HCT116 (cell line): ENCODE data around the gene FAM24B. TPM values are rescaled to one million over a fixed set of nuclear protein-coding genes. Genes with fewer than 3 reads are reported as not detected.

ENCODE experiments used
- ATAC-seq: fragments of 200-7000 bp; cut with Tn5 transposase; 2 replicates; pipeline ENCODE4 v1.9.1; 2020; ENCODE audit warnings: mild to moderate bottlenecking, moderate library complexity
- BruUV-seq: library from RNA; stranded (reverse); fragments of 400-500 nt; replicated peaks from 2 replicates; lab custom pipeline; 2021; lab: Mats Ljungman, UMichigan
- CTCF ChIA-PET: fragments of 300-600 bp; sonication (Branson Sonifier 250); formaldehyde crosslinking; loops from one replicate; lab custom pipeline; 2021; ENCODE audit warnings: antibody characterized with exemption; lab: Charles Lee
- POLR2A ChIA-PET: fragments of 300-600, 350-600 bp; sonication (Branson Sonifier 250); formaldehyde crosslinking; loops from one replicate; lab custom pipeline; 2021; ENCODE audit warnings: antibody characterized with exemption; lab: Charles Lee
- RAD21 ChIA-PET, 2 experiments: fragments of 300-600 bp; sonication (Branson Sonifier 250); formaldehyde crosslinking; loops; one replicate each; lab custom pipeline; 2023; ENCODE audit warnings: low total read pairs in 2 of 2; ENCODE audit not compliant: uncharacterized antibody in 2 of 2, unreplicated experiment in 2 of 2, low non-redundant PET in 1 of 2; lab: Charles Lee
- DNase-seq: peaks from one replicate; pipeline ENCODE4 v3.0.0-alpha.2; 2010; ENCODE audit warnings: low read depth, low spot score
- H2AFZ ChIP-seq: fragments of 200-600 bp; shearing (Covaris generic), sonication (generic); 2 replicates; pipeline ENCODE4 v1.6.1; 2017; ENCODE audit warnings: low read depth, mixed run types, mixed read lengths, antibody characterized with exemption, low read length; ENCODE audit not compliant: poor library complexity, severe bottlenecking
- H3K27ac ChIP-seq: 2 replicates; pipeline ENCODE4 v1.5.1; 2012; ENCODE audit warnings: low read depth, low read length
- H3K27me3 ChIP-seq: fragments of 200-600 bp; sonication (generic); 2 replicates; pipeline ENCODE4 v1.6.1; 2016; ENCODE audit warnings: mixed run types, low read length, mixed read lengths; ENCODE audit not compliant: insufficient read depth
- H3K36me3 ChIP-seq, 2 experiments: fragments of 200-500 bp in 1 of 2; fragments of 200-600 bp in 1 of 2; sonication (Bioruptor generic) in 1 of 2; sonication (generic) in 1 of 2; 2 replicates each; pipeline versions ENCODE4 v1.5.1 to v1.6.1; 2014 to 2016; ENCODE audit warnings: low read length in 2 of 2, inconsistent platforms in 1 of 2, mixed read lengths in 1 of 2, mixed run types in 1 of 2; ENCODE audit not compliant: insufficient read depth in 2 of 2, control insufficient read depth in 1 of 2
- H3K4me1 ChIP-seq, 2 experiments: fragments of 200-600 bp in 1 of 2; sonication (generic) in 1 of 2; 2 replicates each; pipeline versions ENCODE4 v1.5.1 to v1.6.1; 2012 to 2017; ENCODE audit warnings: low read length in 2 of 2, inconsistent platforms in 1 of 2, mild to moderate bottlenecking in 1 of 2, mixed read lengths in 1 of 2, mixed run types in 1 of 2, moderate library complexity in 1 of 2; ENCODE audit not compliant: insufficient read depth in 2 of 2, control insufficient read depth in 1 of 2
- H3K4me2 ChIP-seq: fragments of 200-600 bp; sonication (generic); 2 replicates; pipeline ENCODE4 v1.6.1; 2017; ENCODE audit warnings: mixed run types, low read length, mixed read lengths
- H3K4me3 ChIP-seq, 2 experiments: fragments of 200-600 bp in 1 of 2; sonication (generic) in 1 of 2; replicated peaks in 1 of 2; 2 replicates each; pipeline ENCODE4 v1.5.1; 2011 to 2016; ENCODE audit warnings: low read length in 2 of 2, control low read depth in 1 of 2, low read depth in 1 of 2, mild to moderate bottlenecking in 1 of 2, mixed read lengths in 1 of 2, mixed run types in 1 of 2
- H3K79me2 ChIP-seq: fragments of 200-600 bp; sonication (generic); 2 replicates; pipeline ENCODE4 v1.6.1; 2017; ENCODE audit warnings: mild to moderate bottlenecking, mixed run types, low read length, moderate library complexity, mixed read lengths; ENCODE audit not compliant: insufficient read depth
- H3K9ac ChIP-seq: fragments of 200-600 bp; sonication (generic); 2 replicates; pipeline ENCODE4 v1.6.1; 2016; ENCODE audit warnings: low read length, mixed read lengths
- H3K9me2 ChIP-seq: fragments of 200-600 bp; sonication (generic), shearing (Covaris generic); 2 replicates; pipeline ENCODE4 v1.6.1; 2017; ENCODE audit warnings: mixed run types, mild to moderate bottlenecking, moderate library complexity; ENCODE audit not compliant: insufficient read depth
- H3K9me3 ChIP-seq, 2 experiments: fragments of 200-500 bp in 1 of 2; fragments of 200-600 bp in 1 of 2; sonication (Bioruptor generic) in 1 of 2; sonication (generic) in 1 of 2; 2 replicates each; pipeline ENCODE4 v1.6.1; 2014 to 2017; ENCODE audit warnings: low read length in 2 of 2, mixed read lengths in 2 of 2, inconsistent platforms in 1 of 2, low read depth in 1 of 2, mild to moderate bottlenecking in 1 of 2, mixed run types in 1 of 2, moderate library complexity in 1 of 2; ENCODE audit not compliant: control insufficient read depth in 1 of 2, insufficient read depth in 1 of 2
- H4K20me1 ChIP-seq: fragments of 200-600 bp; sonication (generic), shearing (Covaris generic); 2 replicates; pipeline ENCODE4 v1.6.1; 2017; ENCODE audit warnings: mixed run types, mild to moderate bottlenecking, moderate library complexity; ENCODE audit not compliant: insufficient read depth
- CBX3 ChIP-seq: IDR thresholded peaks from 2 replicates; pipeline ENCODE4 v1.6.1; 2012; ENCODE audit warnings: low read depth
- ELF1 ChIP-seq: IDR thresholded peaks from 2 replicates; pipeline ENCODE4 v1.6.1; 2012; ENCODE audit warnings: low read depth, borderline replicate concordance
- EZH2phosphoT487 ChIP-seq: fragments of 200-600 bp; IDR thresholded peaks from 2 replicates; pipeline ENCODE4 v1.6.1; 2018; ENCODE audit warnings: antibody characterized with exemption, borderline replicate concordance
- SRF ChIP-seq: IDR thresholded peaks from 2 replicates; pipeline ENCODE4 v1.6.1; 2012; ENCODE audit warnings: low read depth
- ZFX ChIP-seq: fragments of 450-650 bp; IDR thresholded peaks from 2 replicates; pipeline ENCODE4 v1.6.1; 2017
- intact Hi-C: fragments of 100-400 bp; cut with micrococcal nuclease; formaldehyde crosslinking; loops from 2 replicates; pipeline ENCODE4 v1.10.0; 2022
- total RNA-seq: library from RNA; stranded (reverse); gene quantifications from one replicate; pipeline ENCODE4 v1.2.1, GENCODE V29; 2021; ENCODE audit not compliant: unreplicated experiment
- TF ChIP-seq, protein P1 (sequence below): IDR thresholded peaks from 2 replicates; pipeline ENCODE4 v1.6.1; 2012
- TF ChIP-seq, protein P2 (sequence below): IDR thresholded peaks from 2 replicates; pipeline ENCODE4 v1.6.1; 2011; ENCODE audit warnings: mild to moderate bottlenecking, low read length, moderate library complexity; ENCODE audit not compliant: insufficient replicate concordance; ENCODE audit errors: extremely low read depth

Gene FAM24B
- total RNA-seq, 1 experiment from 2014 or later: 6.8 TPM

GRCh38 chr10:122845783-122846332 is 33.5 kb downstream of the FAM24B start, which contains the start of gene CUZD1:
Gene CUZD1, minus strand, starts transcription at chr10:122845857. Its CDS starts 14 bp downstream, at chr10:122845843.
- CTCF ChIA-PET: no interaction called here
- RAD21 ChIA-PET: no interaction called here
- intact Hi-C loops: no loop called here
- H4K20me1 ChIP-seq: no peaks in the 10 kb centered on the region
- H2AFZ ChIP-seq: no peak within 1 kb of the TSS
- POLR2A ChIA-PET: no interaction called here
- H3K9ac ChIP-seq: no peak within 1 kb of the TSS
- BruUV-seq: no TSS peak
- H3K79me2 ChIP-seq: no peaks in the 10 kb centered on the region; the same call in 1 of the 2 replicates
- H3K27me3 ChIP-seq: no peaks in the 10 kb centered on the region
- no peak within 1 kb of the TSS for H3K27ac ChIP-seq
- DNase-seq: no peak
- TF ChIP-seq, protein P1, sequence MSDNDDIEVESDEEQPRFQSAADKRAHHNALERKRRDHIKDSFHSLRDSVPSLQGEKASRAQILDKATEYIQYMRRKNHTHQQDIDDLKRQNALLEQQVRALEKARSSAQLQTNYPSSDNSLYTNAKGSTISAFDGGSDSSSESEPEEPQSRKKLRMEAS: no peak
- TF ChIP-seq EZH2phosphoT487 (no peak), CBX3 (no peak), SRF (no peak)
- TF ChIP-seq, protein P2, sequence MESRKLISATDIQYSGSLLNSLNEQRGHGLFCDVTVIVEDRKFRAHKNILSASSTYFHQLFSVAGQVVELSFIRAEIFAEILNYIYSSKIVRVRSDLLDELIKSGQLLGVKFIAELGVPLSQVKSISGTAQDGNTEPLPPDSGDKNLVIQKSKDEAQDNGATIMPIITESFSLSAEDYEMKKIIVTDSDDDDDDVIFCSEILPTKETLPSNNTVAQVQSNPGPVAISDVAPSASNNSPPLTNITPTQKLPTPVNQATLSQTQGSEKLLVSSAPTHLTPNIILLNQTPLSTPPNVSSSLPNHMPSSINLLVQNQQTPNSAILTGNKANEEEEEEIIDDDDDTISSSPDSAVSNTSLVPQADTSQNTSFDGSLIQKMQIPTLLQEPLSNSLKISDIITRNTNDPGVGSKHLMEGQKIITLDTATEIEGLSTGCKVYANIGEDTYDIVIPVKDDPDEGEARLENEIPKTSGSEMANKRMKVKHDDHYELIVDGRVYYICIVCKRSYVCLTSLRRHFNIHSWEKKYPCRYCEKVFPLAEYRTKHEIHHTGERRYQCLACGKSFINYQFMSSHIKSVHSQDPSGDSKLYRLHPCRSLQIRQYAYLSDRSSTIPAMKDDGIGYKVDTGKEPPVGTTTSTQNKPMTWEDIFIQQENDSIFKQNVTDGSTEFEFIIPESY: no peak
- no peaks in the 10 kb centered on the region for H3K9me2 ChIP-seq
- no peak within 1 kb of the TSS for H3K4me3 ChIP-seq
- H3K36me3 ChIP-seq: no peaks in the 10 kb centered on the region
- no peak within 1 kb of the TSS for H3K4me2 ChIP-seq
- 0 out of 2 replicates have a peak, but pooled peaks have one; percentile 17 for ATAC-seq
- peaks cover 0 to 4% of the 10 kb centered on the region in 2 experiments; a peak in 2 of 4 replicates for H3K4me1 ChIP-seq
- H3K9me3 ChIP-seq: no peaks in the 10 kb centered on the region; a peak in 1 of 4 replicates

DNA sequence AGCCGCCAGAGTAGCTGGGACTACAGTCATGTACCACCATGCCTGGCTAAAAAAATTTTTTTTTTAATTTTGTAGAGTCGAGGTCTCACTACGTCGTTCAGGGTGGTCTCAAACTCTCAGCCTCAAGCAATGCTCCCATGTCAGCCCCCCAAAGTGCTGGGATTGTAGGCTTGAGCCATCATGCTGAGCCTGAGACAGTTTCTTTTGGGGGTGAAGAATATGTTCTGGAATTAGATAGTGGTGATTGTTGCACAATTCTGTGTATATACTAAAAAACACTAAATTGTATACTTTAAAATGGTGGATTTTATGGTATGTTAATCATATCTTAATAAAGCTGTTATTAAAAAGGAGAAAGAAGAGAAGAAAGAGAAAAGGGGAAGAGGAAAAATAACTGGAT is 35.2 kb downstream of the FAM24B start:
- CTCF ChIA-PET: no interaction called here
- H3K4me3 ChIP-seq: no peak overlapping the region
- no peak overlapping the region for H3K9ac ChIP-seq
- ATAC-seq (no peak), DNase-seq (no peak)
- no peaks in the 10 kb centered on the region for H3K79me2 ChIP-seq
- H2AFZ ChIP-seq: no peak overlapping the region
- RAD21 ChIA-PET: no interaction called here
- intact Hi-C loops: no loop called here
- no peaks in the 10 kb centered on the region for H4K20me1 ChIP-seq
- POLR2A ChIA-PET: no interaction called here
- no TSS peak for BruUV-seq
- no peaks in the 10 kb centered on the region for H3K36me3 ChIP-seq
- H3K4me2 ChIP-seq: no peak overlapping the region
- no peaks in the 10 kb centered on the region for H3K9me2 ChIP-seq
- no peak for TF ChIP-seq ELF1
- TF ChIP-seq ZFX: no peak
- peaks cover 8% of the 10 kb centered on the region; the same call in 1 of the 2 replicates for H3K27me3 ChIP-seq
- no peaks in the 10 kb centered on the region; a peak in 1 of 4 replicates for H3K9me3 ChIP-seq
- H3K27ac ChIP-seq: no peak overlapping the region
- H3K4me1 ChIP-seq: no peaks in the 10 kb centered on the region
